PC-9 (cell line): ENCODE measurements around the gene RELB. TPM values are rescaled to one million over a fixed set of nuclear protein-coding genes. Genes with fewer than 3 reads are reported as not detected.

Experiments
- Bru-seq: library from RNA; stranded (reverse); fragments of 400-500 nt; gene quantifications from one replicate; lab custom pipeline; 2021; lab: Mats Ljungman, UMichigan
- BruChase-seq, 2 experiments: library from RNA; stranded (reverse); fragments of 400-500 nt; gene quantifications; one replicate each; lab custom pipeline; 2021; lab: Mats Ljungman, UMichigan
- BruUV-seq: library from RNA; stranded (reverse); fragments of 400-500 nt; replicated peaks from 2 replicates; lab custom pipeline; 2021; lab: Mats Ljungman, UMichigan
- CTCF ChIA-PET: fragments of 300-600 bp; sonication (Branson Sonifier 250); formaldehyde crosslinking; loops from one replicate; lab custom pipeline; 2022; ENCODE audit warnings: antibody characterized with exemption; lab: Charles Lee
- POLR2A ChIA-PET: fragments of 300-600 bp; sonication (Branson Sonifier 250); formaldehyde crosslinking; loops from one replicate; lab custom pipeline; 2022; ENCODE audit warnings: antibody characterized with exemption; ENCODE audit not compliant: unreplicated experiment; lab: Charles Lee
- DNase-seq, 2 experiments: peaks; one replicate each; pipeline versions ENCODE4 v3.0.0 to v3.0.0-alpha.2; 2015 to 2022; ENCODE audit warnings: mixed read lengths in 1 of 2
- H2AFZ ChIP-seq: fragments of 200-600 bp; sonication (generic); 2 replicates; pipeline ENCODE4 v1.8.1; 2017; ENCODE audit warnings: antibody characterized with exemption
- H3F3A ChIP-seq: fragments of 200-600 bp; sonication (generic); 2 replicates; pipeline ENCODE4 v1.8.1; 2017; ENCODE audit warnings: antibody characterized with exemption, mild to moderate bottlenecking, low read depth; ENCODE audit not compliant: insufficient read depth
- H3K27ac ChIP-seq: fragments of 200-600 bp; sonication (generic); 2 replicates; pipeline ENCODE4 v1.6.1; 2016; ENCODE audit warnings: mixed run types
- H3K27me3 ChIP-seq: fragments of 200-600 bp; sonication (generic); 2 replicates; pipeline ENCODE4 v1.6.1; 2016; ENCODE audit warnings: low read depth, mixed run types; ENCODE audit not compliant: insufficient read depth
- H3K36me3 ChIP-seq: fragments of 200-600 bp; sonication (generic); 2 replicates; pipeline ENCODE4 v1.6.1; 2016; ENCODE audit warnings: low read depth, mixed run types
- H3K4me1 ChIP-seq: fragments of 200-600 bp; sonication (generic); replicated peaks from 2 replicates; pipeline ENCODE4 v1.6.1; 2016; ENCODE audit warnings: mixed run types; ENCODE audit not compliant: insufficient read depth
- H3K4me2 ChIP-seq: fragments of 200-600 bp; sonication (generic); 2 replicates; pipeline ENCODE4 v1.6.1; 2017; ENCODE audit warnings: mixed run types
- H3K4me3 ChIP-seq: fragments of 200-600 bp; sonication (generic); 2 replicates; pipeline ENCODE4 v1.6.1; 2016; ENCODE audit warnings: mixed run types
- H3K79me2 ChIP-seq: fragments of 200-600 bp; sonication (generic); 2 replicates; pipeline ENCODE4 v1.6.1; 2017; ENCODE audit warnings: low read depth, mixed run types
- H3K9me2 ChIP-seq: fragments of 200-600 bp; sonication (generic); 2 replicates; pipeline ENCODE4 v1.8.1; 2017; ENCODE audit warnings: mild to moderate bottlenecking; ENCODE audit not compliant: insufficient read depth
- H3K9me3 ChIP-seq: fragments of 200-600 bp; sonication (generic); 2 replicates; pipeline ENCODE4 v1.8.1; 2016; ENCODE audit warnings: low read depth; ENCODE audit not compliant: insufficient read depth
- H4K20me1 ChIP-seq: fragments of 200-600 bp; sonication (generic); 2 replicates; pipeline ENCODE4 v1.8.1; 2017; ENCODE audit not compliant: insufficient read depth
- CTCF ChIP-seq: fragments of 200-600 bp; sonication (generic); conservative IDR thresholded peaks from 2 replicates; pipeline ENCODE4 v1.6.1; 2017; ENCODE audit warnings: mixed run types, antibody characterized with exemption, mild to moderate bottlenecking, moderate library complexity
- EZH2 ChIP-seq: fragments of 200-600 bp; sonication (generic); IDR thresholded peaks from 2 replicates; pipeline ENCODE4 v1.8.0; 2017; ENCODE audit warnings: antibody characterized with exemption, low read depth
- intact Hi-C: fragments of 100-400 bp; cut with micrococcal nuclease; formaldehyde crosslinking; loops from one replicate; pipeline ENCODE4 v1.10.0; 2022; ENCODE audit not compliant: unreplicated experiment
- long read RNA-seq: library from polyadenylated mRNA; stranded (forward); transcript quantifications from one replicate; pipeline ENCODE4 v2.0.0, GENCODE V29; 2022
- total RNA-seq: library from RNA; stranded (reverse); gene quantifications from 2 replicates; pipeline ENCODE4 v1.2.3, GENCODE V29; 2021

The RELB gene, protein sequence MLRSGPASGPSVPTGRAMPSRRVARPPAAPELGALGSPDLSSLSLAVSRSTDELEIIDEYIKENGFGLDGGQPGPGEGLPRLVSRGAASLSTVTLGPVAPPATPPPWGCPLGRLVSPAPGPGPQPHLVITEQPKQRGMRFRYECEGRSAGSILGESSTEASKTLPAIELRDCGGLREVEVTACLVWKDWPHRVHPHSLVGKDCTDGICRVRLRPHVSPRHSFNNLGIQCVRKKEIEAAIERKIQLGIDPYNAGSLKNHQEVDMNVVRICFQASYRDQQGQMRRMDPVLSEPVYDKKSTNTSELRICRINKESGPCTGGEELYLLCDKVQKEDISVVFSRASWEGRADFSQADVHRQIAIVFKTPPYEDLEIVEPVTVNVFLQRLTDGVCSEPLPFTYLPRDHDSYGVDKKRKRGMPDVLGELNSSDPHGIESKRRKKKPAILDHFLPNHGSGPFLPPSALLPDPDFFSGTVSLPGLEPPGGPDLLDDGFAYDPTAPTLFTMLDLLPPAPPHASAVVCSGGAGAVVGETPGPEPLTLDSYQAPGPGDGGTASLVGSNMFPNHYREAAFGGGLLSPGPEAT
- total RNA-seq (5.8 and 10.6 TPM in 2 replicates), Bru-seq, nascent RNA (percentile 45 among the genes with signal in this experiment), BruChase-seq, experiment 1, labeled RNA remaining after a 2-hour chase (percentile 71 among the genes with signal in this experiment), BruChase-seq, experiment 2, labeled RNA remaining after a 6-hour chase (percentile 73 among the genes with signal in this experiment)
- long read RNA-seq, partial matches to known transcripts: 1 of 8 reads
- long read RNA-seq, other reads (novel, unspliced or antisense): 3 of 8 reads

DNA sequence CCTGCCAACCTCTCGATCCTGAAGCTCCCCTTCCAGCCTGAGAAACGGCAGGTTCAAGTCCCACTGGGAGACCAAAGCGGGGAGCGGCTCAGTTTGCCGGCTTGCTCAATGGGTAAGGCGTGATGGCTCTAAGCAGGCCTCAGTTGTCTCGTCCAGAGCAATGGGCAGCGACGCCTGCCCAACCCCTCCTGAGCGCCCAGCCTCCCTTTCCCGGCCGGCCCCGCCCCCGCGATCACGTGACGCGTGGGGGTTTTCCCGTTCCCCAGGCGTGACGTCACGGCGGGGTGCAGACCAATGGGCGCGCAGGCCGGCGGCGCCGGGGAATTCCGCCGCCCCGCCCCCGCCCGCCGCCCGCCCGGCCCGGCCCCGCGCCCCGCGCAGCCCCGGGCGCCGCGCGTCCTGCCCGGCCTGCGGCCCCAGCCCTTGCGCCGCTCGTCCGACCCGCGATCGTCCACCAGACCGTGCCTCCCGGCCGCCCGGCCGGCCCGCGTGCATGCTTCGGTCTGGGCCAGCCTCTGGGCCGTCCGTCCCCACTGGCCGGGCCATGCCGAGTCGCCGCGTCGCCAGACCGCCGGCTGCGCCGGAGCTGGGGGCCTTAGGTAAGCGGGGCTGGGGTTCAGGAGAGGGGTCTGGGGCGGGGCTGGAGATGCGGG is at the start of gene RELB:
Gene RELB (plus strand): TSS at position 378 of the 653 bp plus-strand sequence. CDS start 116 bp downstream, at position 494.
- no peak for TF ChIP-seq EZH2
- BruUV-seq: no TSS peak
- Histone ChIP-seq H2AFZ (peak within 1 kb of the TSS; percentile 84), H3F3A (peaks cover 28% of the 10 kb centered on the region), H3K4me2 (peak within 1 kb of the TSS; percentile 93), H3K27me3 (no peaks in the 10 kb centered on the region), H3K9me2 (no peaks in the 10 kb centered on the region), H4K20me1 (no peaks in the 10 kb centered on the region), H3K4me3 (peak within 1 kb of the TSS; percentile 99), H3K27ac (peak within 1 kb of the TSS; percentile 94), H3K79me2 (no peaks in the 10 kb centered on the region), H3K4me1 (peaks cover 7% of the 10 kb centered on the region), H3K36me3 (no peaks in the 10 kb centered on the region), H3K9me3 (no peaks in the 10 kb centered on the region)
- ChIA-PET POLR2A (interaction anchor here (0.6 to 0.7 kb wide), 2 partner anchors 45 to 475 kb away, joined by 4 to 9 read pairs; no protein-coding TSS in a partner anchor), CTCF (interaction anchor here (0.6 to 1.2 kb wide), 2 partner anchors 248 to 676 kb away, joined by 3 read pairs; no protein-coding TSS in a partner anchor)
- intact Hi-C loops: no loop called here
- peak; percentile 71 to 95 for DNase-seq

DNA sequence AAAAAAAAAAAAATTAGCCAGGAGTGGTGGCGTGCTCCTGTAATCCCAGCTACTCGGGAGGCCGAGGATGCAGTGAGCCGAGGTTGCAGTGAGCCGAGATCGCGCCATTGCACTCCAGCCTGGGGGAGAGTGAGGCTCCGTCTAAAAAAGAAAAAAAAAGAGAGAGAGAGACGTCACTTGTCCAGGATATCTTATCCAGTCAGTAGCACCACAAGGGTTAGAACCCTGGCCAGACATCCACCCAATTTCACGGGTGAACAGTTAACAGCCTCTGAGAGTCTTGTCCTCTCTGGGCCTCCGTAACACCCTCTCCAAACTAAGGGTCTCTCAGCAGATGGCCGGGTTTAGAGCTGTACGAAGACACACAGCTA is 47.0 kb upstream of the RELB start:
- intact Hi-C loops: loop anchor here (2.0 to 10.0 kb wide), 3 partner anchors 47 to 379 kb away; partner anchors contain the start of gene CBLC
- H3K4me3 ChIP-seq: peak overlapping the region; percentile 89
- peak overlapping the region; percentile 87 for H3K27ac ChIP-seq
- H4K20me1 ChIP-seq: peaks cover 38% of the 10 kb centered on the region
- peaks cover 20% of the 10 kb centered on the region for H3K4me1 ChIP-seq
- no peaks in the 10 kb centered on the region for H3K36me3 ChIP-seq
- H3K4me2 ChIP-seq: peak overlapping the region; percentile 81
- ChIA-PET CTCF (interaction anchor here (0.6 to 0.9 kb wide), 5 partner anchors 78 to 292 kb away, joined by 3 to 5 read pairs (median 3); no protein-coding TSS in a partner anchor), POLR2A (interaction anchor here (0.6 to 1.0 kb wide), 4 partner anchors 64 to 114 kb away, joined by 3 to 6 read pairs (median 4); partner anchors contain the start of gene CLASRP)
- no peaks in the 10 kb centered on the region for H3K9me3 ChIP-seq
- H3K79me2 ChIP-seq: peaks cover 51% of the 10 kb centered on the region
- H2AFZ ChIP-seq: peak overlapping the region; percentile 87
- no peaks in the 10 kb centered on the region for H3K9me2 ChIP-seq
- H3F3A ChIP-seq: peaks cover 25% of the 10 kb centered on the region; the same call in 1 of the 2 replicates
- H3K27me3 ChIP-seq: no peaks in the 10 kb centered on the region
- DNase-seq: no peak
- TF ChIP-seq EZH2: no peak
- no peak for TF ChIP-seq CTCF
- BruUV-seq: no TSS peak

- Histone ChIP-seq H3K4me3 (peak within 1 kb of the TSS; percentile 89), H3K36me3 (no peaks in the 10 kb centered on the region), H3K4me1 (peaks cover 20% of the 10 kb centered on the region), H3K9me3 (no peaks in the 10 kb centered on the region), H3K27ac (peak within 1 kb of the TSS; percentile 87), H3K79me2 (peaks cover 57% of the 10 kb centered on the region), H3K4me2 (peak within 1 kb of the TSS; percentile 96), H2AFZ (peak within 1 kb of the TSS; percentile 87), H3K9me2 (no peaks in the 10 kb centered on the region), H3K27me3 (no peaks in the 10 kb centered on the region), H3F3A (peaks cover 22% of the 10 kb centered on the region; the same call in 1 of the 2 replicates), H4K20me1 (peaks cover 44% of the 10 kb centered on the region)
- TSS peak; percentile 71 for BruUV-seq
- peak; percentile 93 to 94 for DNase-seq
- ChIA-PET CTCF (interaction anchor here (0.6 to 0.9 kb wide), 5 partner anchors 79 to 236 kb away, joined by 3 read pairs; no protein-coding TSS in a partner anchor), POLR2A (interaction anchor here (0.6 to 1.0 kb wide), 7 partner anchors 45 to 512 kb away, joined by 3 to 8 read pairs (median 4); partner anchors contain the start of gene CLASRP)
- TF ChIP-seq EZH2 (no peak), CTCF (no peak)
- intact Hi-C loops: loop anchor here (1.0 to 10.0 kb wide), 4 partner anchors 48 to 380 kb away; partner anchors contain the start of genes CBLC and NECTIN2
These were observed 46.4 kb upstream of the RELB start, which contains the start of gene CLPTM1 for GRCh38 chr19:44954649-44955504. Gene CLPTM1, plus strand, starts transcription at chr19:44955380. Its CDS starts 16 bp downstream, at chr19:44955396.
